ENCODE measurements around the gene AGMO. TPM values are rescaled to one million over a fixed set of nuclear protein-coding genes. Genes with fewer than 3 reads are reported as not detected.

The AGMO gene
- total RNA-seq, 1 experiment from 2014 or later = 13.2 TPM

DNA sequence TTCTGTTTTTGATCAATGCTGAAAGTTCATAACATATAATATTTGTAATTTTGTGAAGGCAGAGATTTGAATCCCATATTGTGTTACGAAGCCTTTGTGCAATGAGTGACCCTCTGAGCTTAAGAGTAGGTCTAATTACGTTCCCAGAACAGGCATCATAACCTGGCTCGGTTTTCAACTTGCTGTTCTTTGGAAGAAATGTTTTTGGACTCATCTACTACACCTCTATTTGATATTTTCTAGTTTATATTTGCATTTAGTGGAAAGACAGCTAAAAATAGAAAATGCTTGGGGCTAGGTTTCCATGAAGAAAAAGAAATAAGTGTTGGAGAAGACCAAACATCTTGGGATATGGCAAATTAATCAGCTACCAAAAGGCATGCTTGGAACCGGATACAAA lies 234.8 kb downstream of the AGMO start:
- H3K27me3 Mint-ChIP-seq (ENCODE audit: unreplicated experiment) = no peaks in the 10 kb centered on the region

DNA sequence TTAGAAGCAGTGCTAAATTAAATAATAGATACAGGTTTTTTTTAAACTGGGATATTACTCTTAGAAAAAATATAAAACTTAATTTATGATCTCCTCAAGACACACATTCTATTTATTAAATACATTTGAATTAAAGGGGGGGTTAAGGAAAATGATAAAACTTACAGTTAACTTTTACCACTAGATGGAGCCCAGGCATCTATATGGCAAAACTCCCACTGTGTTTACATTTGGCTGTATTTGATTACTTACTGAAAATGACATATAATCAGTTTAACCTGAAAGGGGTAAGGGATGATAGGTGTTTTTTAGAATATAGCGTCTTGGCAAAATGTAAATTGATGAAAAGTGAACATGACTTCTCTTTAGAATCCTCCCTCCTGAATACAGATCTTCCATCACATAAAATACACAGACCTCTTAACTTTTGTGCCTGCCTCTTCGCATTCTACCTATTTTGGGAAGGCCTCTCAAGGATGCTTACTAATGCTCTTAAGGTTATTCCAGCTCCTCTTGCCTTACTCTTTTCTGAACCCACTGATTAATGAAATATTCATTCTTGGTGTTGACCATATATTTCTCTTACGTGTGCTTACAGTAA lies 235.7 kb downstream of the AGMO start:
- Mint-ChIP-seq H3K4me1 (ENCODE audit: low read depth, unreplicated experiment) (no peaks in the 10 kb centered on the region), H3K27ac (ENCODE audit: unreplicated experiment) (no peak overlapping the region), H3K36me3 (ENCODE audit: insufficient read depth, unreplicated experiment) (no peaks in the 10 kb centered on the region), H3K27me3 (ENCODE audit: unreplicated experiment) (no peaks in the 10 kb centered on the region), H3K4me3 (ENCODE audit: low read depth, unreplicated experiment) (no peak overlapping the region), H3K9me3 (ENCODE audit: low read depth, unreplicated experiment) (no peaks in the 10 kb centered on the region)
- intact Hi-C loops (cut with micrococcal nuclease; ENCODE audit: unreplicated experiment) = loop anchor here (1.0 to 5.0 kb wide), 5 partner anchors 229 to 745 kb away; no protein-coding TSS in a partner anchor
- CTCF ChIA-PET = interaction anchor here (0.6 to 0.9 kb wide), 2 partner anchors 16 to 395 kb away, joined by 3 read pairs; no protein-coding TSS in a partner anchor
- no peak for DNase-seq
- no TSS peak for BruUV-seq (replicated peaks)
- TF ChIP-seq, protein P1, sequence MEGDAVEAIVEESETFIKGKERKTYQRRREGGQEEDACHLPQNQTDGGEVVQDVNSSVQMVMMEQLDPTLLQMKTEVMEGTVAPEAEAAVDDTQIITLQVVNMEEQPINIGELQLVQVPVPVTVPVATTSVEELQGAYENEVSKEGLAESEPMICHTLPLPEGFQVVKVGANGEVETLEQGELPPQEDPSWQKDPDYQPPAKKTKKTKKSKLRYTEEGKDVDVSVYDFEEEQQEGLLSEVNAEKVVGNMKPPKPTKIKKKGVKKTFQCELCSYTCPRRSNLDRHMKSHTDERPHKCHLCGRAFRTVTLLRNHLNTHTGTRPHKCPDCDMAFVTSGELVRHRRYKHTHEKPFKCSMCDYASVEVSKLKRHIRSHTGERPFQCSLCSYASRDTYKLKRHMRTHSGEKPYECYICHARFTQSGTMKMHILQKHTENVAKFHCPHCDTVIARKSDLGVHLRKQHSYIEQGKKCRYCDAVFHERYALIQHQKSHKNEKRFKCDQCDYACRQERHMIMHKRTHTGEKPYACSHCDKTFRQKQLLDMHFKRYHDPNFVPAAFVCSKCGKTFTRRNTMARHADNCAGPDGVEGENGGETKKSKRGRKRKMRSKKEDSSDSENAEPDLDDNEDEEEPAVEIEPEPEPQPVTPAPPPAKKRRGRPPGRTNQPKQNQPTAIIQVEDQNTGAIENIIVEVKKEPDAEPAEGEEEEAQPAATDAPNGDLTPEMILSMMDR (IDR thresholded peaks at IDR 0.05; ENCODE audit: unreplicated experiment) = peak; percentile 58

More for the DNA sequence above, 234.8 kb downstream of the AGMO start:
- DNase-seq = no peak
- CTCF ChIA-PET = interaction anchor here (0.7 to 0.9 kb wide), 3 partner anchors 318 to 1768 kb away, joined by 3 to 9 read pairs (median 3); no protein-coding TSS in a partner anchor
- Mint-ChIP-seq H3K36me3 (ENCODE audit: insufficient read depth, unreplicated experiment) (no peaks in the 10 kb centered on the region), H3K9me3 (ENCODE audit: low read depth, unreplicated experiment) (no peaks in the 10 kb centered on the region), H3K4me3 (ENCODE audit: low read depth, unreplicated experiment) (no peak overlapping the region), H3K27ac (ENCODE audit: unreplicated experiment) (no peak overlapping the region), H3K4me1 (ENCODE audit: low read depth, unreplicated experiment) (no peaks in the 10 kb centered on the region)
- BruUV-seq (replicated peaks) = no TSS peak
- intact Hi-C loops (cut with micrococcal nuclease; ENCODE audit: unreplicated experiment) = loop anchor here (5.0 kb wide), 2 partner anchors 280 to 560 kb away; no protein-coding TSS in a partner anchor
- TF ChIP-seq, protein P1 (IDR thresholded peaks at IDR 0.05; ENCODE audit: unreplicated experiment) = no peak

DNA sequence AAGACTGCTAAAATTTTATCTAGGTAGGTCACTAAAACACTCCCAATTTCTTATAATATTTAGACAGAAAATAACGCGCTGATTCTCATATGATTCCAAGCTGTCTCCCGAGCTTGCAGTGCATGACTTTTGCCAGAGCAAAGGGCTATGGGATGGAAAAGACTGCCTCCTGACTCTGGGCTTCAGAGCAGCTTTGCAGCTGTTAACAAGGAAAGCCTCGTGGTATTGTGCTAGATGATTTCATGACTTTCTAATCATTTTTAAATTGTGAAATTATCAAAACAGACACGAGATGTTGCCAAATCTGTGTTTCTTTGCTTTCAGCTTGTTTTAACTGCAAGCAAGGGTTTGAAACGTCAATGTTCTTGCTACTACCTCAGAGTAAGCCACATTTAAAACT lies 238.3 kb downstream of the AGMO start:
- intact Hi-C loops (cut with micrococcal nuclease; ENCODE audit: unreplicated experiment) = no loop called here
- no peak for DNase-seq
- Mint-ChIP-seq H3K4me3 (ENCODE audit: low read depth, unreplicated experiment) (no peak overlapping the region), H3K27ac (ENCODE audit: unreplicated experiment) (no peak overlapping the region), H3K27me3 (ENCODE audit: unreplicated experiment) (no peaks in the 10 kb centered on the region), H3K9me3 (ENCODE audit: low read depth, unreplicated experiment) (no peaks in the 10 kb centered on the region), H3K36me3 (ENCODE audit: insufficient read depth, unreplicated experiment) (no peaks in the 10 kb centered on the region), H3K4me1 (ENCODE audit: low read depth, unreplicated experiment) (no peaks in the 10 kb centered on the region)
- no TSS peak for BruUV-seq (replicated peaks)
- CTCF ChIA-PET = no interaction called here
- TF ChIP-seq, protein P1 (IDR thresholded peaks at IDR 0.05; ENCODE audit: unreplicated experiment) = no peak

DNA sequence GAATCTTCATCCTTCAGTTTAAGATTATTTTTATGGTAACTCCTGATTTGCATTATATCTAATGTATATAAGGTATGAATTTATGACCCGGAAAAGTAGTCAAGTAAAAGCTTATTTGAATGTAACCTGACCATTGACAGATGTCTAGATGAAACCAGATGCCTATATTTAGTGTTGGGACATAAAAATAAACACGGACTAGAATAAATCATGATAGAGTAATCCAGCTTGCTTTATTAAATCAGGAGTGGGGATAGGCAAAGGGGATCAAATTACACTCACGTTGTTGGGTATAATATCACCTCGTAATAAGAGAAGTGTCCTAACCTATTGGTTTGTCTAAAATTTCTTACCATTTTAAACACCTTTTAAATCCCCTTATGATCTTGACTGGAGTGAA lies 244.6 kb downstream of the AGMO start:
- DNase-seq = no peak
- intact Hi-C loops (cut with micrococcal nuclease; ENCODE audit: unreplicated experiment) = no loop called here
- CTCF ChIA-PET = no interaction called here
- no peaks in the 10 kb centered on the region for H3K9me3 Mint-ChIP-seq (ENCODE audit: low read depth, unreplicated experiment)
- H3K4me1 Mint-ChIP-seq (ENCODE audit: low read depth, unreplicated experiment) = no peaks in the 10 kb centered on the region
- no peaks in the 10 kb centered on the region for H3K36me3 Mint-ChIP-seq (ENCODE audit: insufficient read depth, unreplicated experiment)
- no peaks in the 10 kb centered on the region for H3K27me3 Mint-ChIP-seq (ENCODE audit: unreplicated experiment)
- TF ChIP-seq, protein P1 (IDR thresholded peaks at IDR 0.05; ENCODE audit: unreplicated experiment) = no peak
- H3K4me3 Mint-ChIP-seq (ENCODE audit: low read depth, unreplicated experiment) = no peak overlapping the region
- BruUV-seq (replicated peaks) = no TSS peak
- no peak overlapping the region for H3K27ac Mint-ChIP-seq (ENCODE audit: unreplicated experiment)

Data from Calu3 (cell line).